Gastrocnemius medialis (tissue), 4 donors: Measurements from ENCODE around the gene GXYLT1.

ENCODE experiments used
- CTCF ChIP-seq, 5 experiments: fragments of 450-650 bp in 3 of 5; fragments of 200-600 bp in 2 of 5; sonication (generic) in 2 of 5; IDR thresholded peaks in 4 of 5; conservative IDR thresholded peaks in 1 of 5; 1 replicate in 4 of 5; 2 replicates in 1 of 5; pipeline ENCODE4 v1.5.1; 2016 to 2019; ENCODE audit warnings: antibody characterized with exemption in 5 of 5, mild to moderate bottlenecking in 3 of 5, moderate library complexity in 3 of 5
- POLR2A ChIP-seq, 2 donors: fragments of 450-650 bp; IDR thresholded peaks; one replicate each; pipeline ENCODE4 v1.6.1; 2017; ENCODE audit warnings: antibody characterized with exemption in 2 of 2, mild to moderate bottlenecking in 2 of 2, moderate library complexity in 2 of 2

- TF ChIP-seq CTCF (IDR thresholded peaks at IDR 0.05 in 4 of 5, conservative IDR thresholded peaks at IDR 0.05 in 1 of 5) (no peak), POLR2A (IDR thresholded peaks at IDR 0.05) (no peak)
Measured at GRCh38 chr12:42130672-42131402, 13.8 kb downstream of the GXYLT1 start.
